Left ventricle myocardium inferior (tissue), 1 donor: Measurements from ENCODE around the gene TIFAB. TPM values are rescaled to one million over a fixed set of nuclear protein-coding genes. Genes with fewer than 3 reads are reported as not detected.

Source experiments
- DNase-seq: peaks from one replicate; pipeline ENCODE4 v3.0.0-alpha.2; 2020
- H3K27ac ChIP-seq: fragments of 200-600 bp; replicated peaks from 2 replicates; pipeline ENCODE4 v1.8.0; 2021
- H3K27me3 ChIP-seq: fragments of 200-600 bp; 2 replicates; pipeline ENCODE4 v1.8.0; 2021; ENCODE audit warnings: low read depth
- H3K36me3 ChIP-seq: fragments of 200-600 bp; 2 replicates; pipeline ENCODE4 v1.8.0; 2021
- H3K4me1 ChIP-seq: fragments of 200-600 bp; 2 replicates; pipeline ENCODE4 v1.8.0; 2021
- H3K4me3 ChIP-seq: fragments of 200-600 bp; 2 replicates; pipeline ENCODE4 v1.8.0; 2021; ENCODE audit warnings: mild to moderate bottlenecking, moderate library complexity
- H3K9me3 ChIP-seq: fragments of 200-600 bp; replicated peaks from 2 replicates; pipeline ENCODE4 v1.8.0; 2021
- intact Hi-C: fragments of 100-400 bp; cut with micrococcal nuclease; formaldehyde crosslinking; loops from one replicate; pipeline ENCODE4 v1.11.0; 2022
- total RNA-seq: library from RNA; stranded (reverse); fragmentation: NEBNext Ultra II Directional; extraction: Animal tissue kit (Norgen Biotek cat#: 25700); gene quantifications from one replicate; pipeline ENCODE4 v1.2.1, GENCODE V29; 2021
- TF ChIP-seq, protein P1 (sequence below): fragments of 200-600 bp; IDR thresholded peaks from 2 replicates; pipeline ENCODE4 v1.8.0; 2021; ENCODE audit warnings: antibody characterized with exemption, mild to moderate bottlenecking, borderline replicate concordance
- donor health status: DM: no; HTN: yes; CAD: no; lungs with severe emphysema.

The TIFAB gene
- total RNA-seq, 1 donor from 2014 or later = not detected

- no peaks in the 10 kb centered on the region for H3K36me3 ChIP-seq
- H3K27ac ChIP-seq = no peak overlapping the region
- H3K4me1 ChIP-seq = peaks cover 22% of the 10 kb centered on the region
- no peak overlapping the region for H3K4me3 ChIP-seq
- intact Hi-C loops = no loop called here
- no peaks in the 10 kb centered on the region for H3K9me3 ChIP-seq
- H3K27me3 ChIP-seq = peaks cover 100% of the 10 kb centered on the region
- DNase-seq = no peak
- TF ChIP-seq, protein P1, sequence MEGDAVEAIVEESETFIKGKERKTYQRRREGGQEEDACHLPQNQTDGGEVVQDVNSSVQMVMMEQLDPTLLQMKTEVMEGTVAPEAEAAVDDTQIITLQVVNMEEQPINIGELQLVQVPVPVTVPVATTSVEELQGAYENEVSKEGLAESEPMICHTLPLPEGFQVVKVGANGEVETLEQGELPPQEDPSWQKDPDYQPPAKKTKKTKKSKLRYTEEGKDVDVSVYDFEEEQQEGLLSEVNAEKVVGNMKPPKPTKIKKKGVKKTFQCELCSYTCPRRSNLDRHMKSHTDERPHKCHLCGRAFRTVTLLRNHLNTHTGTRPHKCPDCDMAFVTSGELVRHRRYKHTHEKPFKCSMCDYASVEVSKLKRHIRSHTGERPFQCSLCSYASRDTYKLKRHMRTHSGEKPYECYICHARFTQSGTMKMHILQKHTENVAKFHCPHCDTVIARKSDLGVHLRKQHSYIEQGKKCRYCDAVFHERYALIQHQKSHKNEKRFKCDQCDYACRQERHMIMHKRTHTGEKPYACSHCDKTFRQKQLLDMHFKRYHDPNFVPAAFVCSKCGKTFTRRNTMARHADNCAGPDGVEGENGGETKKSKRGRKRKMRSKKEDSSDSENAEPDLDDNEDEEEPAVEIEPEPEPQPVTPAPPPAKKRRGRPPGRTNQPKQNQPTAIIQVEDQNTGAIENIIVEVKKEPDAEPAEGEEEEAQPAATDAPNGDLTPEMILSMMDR = no peak
Measured at GRCh38 chr5:135493406-135494180, 41.4 kb upstream of the TIFAB start.

DNA sequence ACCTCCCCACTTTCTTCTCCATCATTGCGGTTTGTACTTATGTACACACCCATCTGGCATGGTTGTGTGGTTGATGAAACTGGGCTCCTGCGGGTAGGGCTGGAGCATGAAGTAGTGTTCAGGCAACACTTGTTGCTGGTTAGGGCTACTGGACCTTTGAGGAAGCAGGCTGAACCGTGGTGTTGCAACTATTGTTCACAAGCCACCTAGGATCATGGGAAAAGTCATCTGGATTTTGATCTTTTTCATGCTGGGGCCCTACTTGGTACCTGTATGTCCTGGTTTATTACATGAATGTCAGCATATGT is 40.1 kb upstream of the TIFAB start:
- H3K4me3 ChIP-seq = no peak overlapping the region
- no peaks in the 10 kb centered on the region for H3K36me3 ChIP-seq
- DNase-seq = no peak
- H3K9me3 ChIP-seq = no peaks in the 10 kb centered on the region
- TF ChIP-seq, protein P1 = no peak
- H3K27me3 ChIP-seq = peaks cover 100% of the 10 kb centered on the region
- H3K27ac ChIP-seq = no peak overlapping the region
- peaks cover 30% of the 10 kb centered on the region for H3K4me1 ChIP-seq
- intact Hi-C loops = no loop called here

DNA sequence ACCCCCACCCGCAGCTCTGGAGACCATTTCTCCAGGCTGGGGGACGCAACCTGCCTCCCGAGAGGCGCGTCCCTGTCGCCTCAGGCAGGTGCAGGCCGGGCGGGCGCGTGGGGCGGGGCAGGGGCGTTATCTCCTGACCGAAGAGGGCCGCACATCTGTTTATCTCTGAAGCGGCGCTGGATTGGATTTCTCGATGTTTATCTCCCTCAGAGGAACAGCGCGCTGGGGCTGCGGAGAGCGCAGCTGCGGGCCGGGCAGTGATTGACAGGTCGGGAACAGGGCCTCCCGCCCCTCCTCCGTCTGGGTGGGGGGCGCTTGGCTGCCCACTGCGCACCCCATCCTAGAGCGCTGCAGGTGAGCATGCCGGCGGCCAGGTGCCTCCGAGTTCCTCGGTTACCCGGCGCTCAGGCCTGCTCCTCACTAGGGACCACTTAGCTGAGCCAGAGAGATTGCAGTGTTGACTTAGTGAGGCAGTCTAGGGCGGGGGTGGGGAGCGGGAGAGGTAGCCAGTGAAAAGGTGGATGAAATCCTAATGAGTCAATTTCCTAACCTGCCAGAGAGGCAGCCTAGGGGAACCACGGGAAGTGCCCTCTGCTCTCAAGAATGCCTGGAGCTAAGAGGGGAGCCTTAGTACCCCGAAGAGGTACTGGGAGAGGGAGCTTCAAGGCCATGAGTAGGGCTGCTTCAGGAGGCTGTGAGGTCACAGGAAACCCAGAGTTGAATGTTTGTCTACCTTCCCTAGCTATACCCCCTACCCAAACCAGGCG is 39.6 kb upstream of the TIFAB start:
- TF ChIP-seq, protein P1 = no peak
- no peaks in the 10 kb centered on the region for H3K9me3 ChIP-seq
- H3K27me3 ChIP-seq = peaks cover 100% of the 10 kb centered on the region
- peaks cover 30% of the 10 kb centered on the region for H3K4me1 ChIP-seq
- H3K4me3 ChIP-seq = no peak overlapping the region
- no peak overlapping the region for H3K27ac ChIP-seq
- no peaks in the 10 kb centered on the region for H3K36me3 ChIP-seq
- intact Hi-C loops = no loop called here
- DNase-seq = no peak

- no peak overlapping the region for H3K4me3 ChIP-seq
- peaks cover 100% of the 10 kb centered on the region for H3K27me3 ChIP-seq
- H3K36me3 ChIP-seq = no peaks in the 10 kb centered on the region
- TF ChIP-seq, protein P1 = no peak
- no peaks in the 10 kb centered on the region for H3K9me3 ChIP-seq
- H3K4me1 ChIP-seq = peaks cover 30% of the 10 kb centered on the region
- no peak overlapping the region for H3K27ac ChIP-seq
- no peak for DNase-seq
- intact Hi-C loops = no loop called here
Measured at GRCh38 chr5:135491038-135491551, 38.9 kb upstream of the TIFAB start.

DNA sequence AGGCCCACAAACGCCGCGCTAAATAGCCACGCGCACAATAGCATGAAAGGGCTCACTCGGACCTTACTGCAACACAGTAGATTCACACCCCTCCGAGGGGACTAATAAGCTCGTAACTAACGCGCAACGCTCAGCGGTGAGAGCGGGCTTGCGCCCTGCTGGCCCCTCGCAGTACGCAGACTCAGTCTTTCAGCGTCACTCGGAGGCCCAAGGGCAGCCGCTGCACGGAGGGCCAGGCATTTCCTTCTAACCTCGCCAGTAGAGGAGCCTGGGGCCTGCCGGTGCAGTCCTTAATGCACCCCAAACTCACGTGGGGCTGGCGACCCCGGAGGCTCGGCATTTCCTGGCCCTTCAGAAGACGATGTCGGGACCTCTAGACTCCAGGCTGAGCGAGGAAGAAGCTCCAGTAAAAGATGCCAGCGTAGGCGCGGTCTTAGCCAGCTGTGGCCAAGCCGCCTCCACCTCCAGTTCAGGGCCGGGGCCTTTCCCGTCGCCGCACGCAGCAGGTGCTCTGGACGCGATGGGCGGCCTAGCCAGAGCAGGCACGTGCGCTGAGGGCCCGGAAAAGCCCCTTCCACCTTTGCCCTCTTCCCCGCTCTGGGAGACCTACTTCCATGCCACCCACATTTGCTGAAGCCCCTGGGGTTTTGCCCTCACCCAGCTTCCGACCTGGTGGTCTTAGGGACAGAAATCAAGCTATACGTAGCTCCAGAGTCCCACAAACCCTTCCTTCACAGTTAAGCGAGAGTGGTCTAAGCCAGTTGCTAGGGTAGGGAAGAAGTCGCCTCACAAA is 38.3 kb upstream of the TIFAB start:
- DNase-seq = no peak
- intact Hi-C loops = no loop called here
- Histone ChIP-seq H3K9me3 (no peaks in the 10 kb centered on the region), H3K4me3 (peak overlapping the region; percentile 57), H3K27ac (no peak overlapping the region), H3K27me3 (peaks cover 100% of the 10 kb centered on the region), H3K36me3 (no peaks in the 10 kb centered on the region), H3K4me1 (peaks cover 30% of the 10 kb centered on the region)
- TF ChIP-seq, protein P1 = no peak
